ENCODE results near the gene G0S2.

- TF ChIP-seq POLR2AphosphoS5 (IDR thresholded peaks at IDR 0.05; ENCODE audit: low read depth, low read length) = no peak
- TF ChIP-seq TAF1 (IDR thresholded peaks at IDR 0.05; ENCODE audit: borderline replicate concordance, low read depth, low read length) = no peak
Observed at GRCh38 chr1:209692745-209693504, 17.7 kb downstream of the G0S2 start.

All from GM12892 (cell line).